GM12874 (cell line): ENCODE data around the gene CREG2.

Experiments used
- TF ChIP-seq, protein P1 (sequence below): IDR thresholded peaks from 2 replicates; pipeline ENCODE4 v1.5.1; 2011; ENCODE audit warnings: low read depth, mild to moderate bottlenecking, control low read depth, low read length, moderate library complexity; ENCODE audit not compliant: insufficient read depth

Gene CREG2

DNA sequence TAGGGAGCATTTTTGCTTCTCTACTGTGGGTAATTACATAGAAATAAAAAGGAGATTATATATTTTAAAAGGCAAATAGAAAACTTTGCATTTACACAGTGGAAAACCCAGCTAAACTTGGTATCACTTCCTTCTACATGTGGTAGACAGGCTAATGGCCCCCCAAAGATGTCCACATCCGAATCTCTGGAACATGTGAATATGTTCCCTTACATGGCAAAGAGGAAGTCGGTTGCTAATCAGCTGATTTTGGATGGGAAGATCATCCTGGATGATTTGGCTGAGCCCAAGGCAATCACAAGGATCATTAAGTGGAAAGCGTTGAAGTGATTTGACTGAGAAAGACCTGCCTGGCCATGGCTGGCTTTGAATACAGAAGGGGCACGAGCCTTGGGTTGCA, 26.2 kb downstream of the CREG2 start:
- TF ChIP-seq, protein P1, sequence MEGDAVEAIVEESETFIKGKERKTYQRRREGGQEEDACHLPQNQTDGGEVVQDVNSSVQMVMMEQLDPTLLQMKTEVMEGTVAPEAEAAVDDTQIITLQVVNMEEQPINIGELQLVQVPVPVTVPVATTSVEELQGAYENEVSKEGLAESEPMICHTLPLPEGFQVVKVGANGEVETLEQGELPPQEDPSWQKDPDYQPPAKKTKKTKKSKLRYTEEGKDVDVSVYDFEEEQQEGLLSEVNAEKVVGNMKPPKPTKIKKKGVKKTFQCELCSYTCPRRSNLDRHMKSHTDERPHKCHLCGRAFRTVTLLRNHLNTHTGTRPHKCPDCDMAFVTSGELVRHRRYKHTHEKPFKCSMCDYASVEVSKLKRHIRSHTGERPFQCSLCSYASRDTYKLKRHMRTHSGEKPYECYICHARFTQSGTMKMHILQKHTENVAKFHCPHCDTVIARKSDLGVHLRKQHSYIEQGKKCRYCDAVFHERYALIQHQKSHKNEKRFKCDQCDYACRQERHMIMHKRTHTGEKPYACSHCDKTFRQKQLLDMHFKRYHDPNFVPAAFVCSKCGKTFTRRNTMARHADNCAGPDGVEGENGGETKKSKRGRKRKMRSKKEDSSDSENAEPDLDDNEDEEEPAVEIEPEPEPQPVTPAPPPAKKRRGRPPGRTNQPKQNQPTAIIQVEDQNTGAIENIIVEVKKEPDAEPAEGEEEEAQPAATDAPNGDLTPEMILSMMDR, result no peak

DNA sequence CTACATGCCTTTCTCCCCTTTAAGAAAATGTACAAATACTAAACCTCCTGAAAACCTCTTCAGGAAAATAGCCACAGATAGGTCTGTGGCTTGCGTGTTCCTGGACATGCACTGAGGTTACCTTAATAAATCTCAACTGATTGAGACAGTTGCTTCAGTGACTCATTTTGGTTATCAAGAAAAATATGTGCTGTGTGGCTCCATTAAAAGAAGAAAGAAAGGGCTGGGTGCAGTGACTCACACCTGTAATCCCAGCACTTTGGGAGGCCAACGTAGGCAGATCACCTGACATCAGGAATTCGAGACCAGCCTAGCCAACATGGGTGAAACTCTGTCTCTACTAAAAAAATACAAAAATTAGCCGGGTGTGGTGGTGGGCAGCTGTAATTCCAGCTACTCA, 27.1 kb downstream of the CREG2 start:
- TF ChIP-seq, protein P1, result no peak

DNA sequence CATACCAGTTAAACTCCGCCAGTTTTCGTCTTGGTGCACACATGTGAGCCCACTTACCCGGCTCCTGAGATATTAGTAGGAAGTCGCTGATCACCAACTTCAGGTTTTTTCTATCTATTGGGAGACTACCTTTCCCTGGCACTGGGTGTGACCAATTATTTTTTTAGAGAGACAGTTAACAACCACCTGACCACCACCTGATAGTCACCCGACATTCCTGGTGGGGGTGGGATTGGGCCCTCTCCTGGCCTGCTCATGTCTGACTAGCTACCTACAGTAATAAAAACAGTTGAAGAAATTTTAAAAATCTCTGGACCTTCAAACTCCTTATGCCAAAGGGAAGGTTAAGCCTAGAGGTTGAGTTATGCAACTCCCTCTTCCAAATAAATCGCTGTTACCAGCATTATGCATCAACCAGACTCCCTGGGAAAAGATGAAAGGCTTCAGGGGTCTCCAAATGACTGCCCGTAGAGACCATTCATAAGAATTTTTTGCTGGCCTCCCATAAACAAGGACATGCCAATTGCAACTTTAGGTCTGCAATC, 27.8 kb downstream of the CREG2 start:
- TF ChIP-seq, protein P1, result no peak

DNA sequence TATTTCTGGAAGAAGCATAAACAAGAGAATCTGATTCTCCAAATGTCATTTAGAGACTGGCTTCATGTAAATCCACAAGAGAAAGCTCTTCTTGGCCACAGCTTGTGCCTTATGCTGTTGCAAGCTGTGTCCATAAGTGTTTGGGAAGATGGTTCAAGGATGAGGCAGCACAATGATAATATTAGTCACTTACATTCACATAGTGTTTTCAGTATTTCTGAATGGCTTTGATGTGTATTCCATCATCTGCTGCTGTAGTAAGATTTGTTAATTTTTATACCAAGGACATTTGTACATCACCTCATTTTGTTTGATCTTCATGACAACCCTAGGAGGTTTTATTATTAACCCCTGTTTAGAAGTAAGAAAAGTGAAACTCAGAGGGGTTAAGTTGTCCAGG, 29.9 kb downstream of the CREG2 start:
- TF ChIP-seq, protein P1, result no peak

DNA sequence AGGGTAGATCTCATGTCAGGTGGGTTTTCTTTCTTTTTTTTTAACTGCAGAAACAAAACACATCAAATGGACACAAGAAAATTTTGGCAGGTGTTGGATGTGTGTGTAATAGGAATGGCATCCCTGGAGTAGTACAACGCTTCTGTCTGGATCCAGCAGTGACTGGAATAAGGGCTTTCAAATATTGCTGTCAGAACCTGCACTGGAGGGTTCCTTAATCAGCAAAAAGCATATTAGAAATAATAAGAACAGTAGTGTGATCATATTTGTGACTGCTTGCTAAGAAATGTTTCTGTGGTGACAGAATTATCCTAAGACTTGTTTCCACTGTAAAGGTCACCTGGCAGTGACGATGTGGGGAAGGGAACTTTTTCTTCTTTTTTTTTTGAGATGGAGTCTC, 30.8 kb downstream of the CREG2 start:
- TF ChIP-seq, protein P1, result no peak

DNA sequence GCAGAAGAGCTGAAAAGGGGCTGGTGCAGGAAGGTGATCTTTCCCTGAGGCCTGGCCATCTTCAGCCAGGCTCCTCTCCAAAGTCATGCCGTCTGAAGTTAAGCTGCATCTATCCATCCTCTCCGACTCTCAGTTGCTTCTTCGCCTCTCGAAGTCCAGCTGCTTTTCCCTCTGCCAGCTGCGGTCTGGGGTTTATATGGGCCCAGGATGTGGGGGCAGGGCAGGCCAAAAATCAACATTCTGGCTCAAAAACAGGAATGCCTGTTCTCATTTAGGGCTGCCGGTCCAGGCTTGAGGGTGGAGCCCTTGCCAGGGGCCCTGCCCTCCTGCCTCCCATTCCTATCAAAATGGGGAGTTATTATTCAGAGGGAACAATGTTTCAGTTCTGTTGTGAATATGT, 31.2 kb downstream of the CREG2 start:
- TF ChIP-seq, protein P1, result no peak

DNA sequence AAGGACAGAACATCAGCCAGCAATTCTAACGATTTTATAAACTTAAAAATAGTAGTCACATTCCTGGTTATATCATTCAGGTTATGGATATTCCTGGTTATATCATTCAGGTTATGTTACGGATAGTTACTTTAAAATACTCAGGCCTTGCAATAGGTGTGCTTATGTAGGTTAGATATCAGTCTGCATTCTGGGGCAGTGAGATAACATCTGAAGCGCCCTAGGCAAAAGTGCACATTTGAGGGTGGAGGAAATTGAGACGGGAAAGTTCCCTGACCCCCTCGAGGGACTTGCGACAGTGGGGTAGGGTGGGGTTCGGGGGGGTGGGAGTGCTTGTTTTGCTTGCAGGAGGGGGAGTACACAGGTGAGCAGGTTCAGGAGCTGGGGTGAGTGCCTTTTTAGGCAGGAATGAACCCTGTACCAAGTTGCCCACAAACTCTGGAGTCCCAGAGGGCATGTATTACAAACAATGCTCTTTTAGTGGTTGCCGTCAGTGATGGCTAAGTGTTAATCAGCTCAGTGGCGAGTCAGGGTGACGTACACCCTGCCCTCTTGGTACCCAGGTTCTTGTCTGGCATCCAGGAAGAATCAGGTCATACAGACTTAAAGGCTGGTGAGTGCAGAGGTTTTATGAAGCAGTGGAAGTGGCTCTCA, 31.8 kb downstream of the CREG2 start:
- TF ChIP-seq, protein P1, result no peak
